Gastrocnemius medialis (tissue), 4 donors: ENCODE results near the gene PAPSS1.

Experiments
- POLR2A ChIP-seq, 2 donors: fragments of 450-650 bp; IDR thresholded peaks; one replicate each; pipeline ENCODE4 v1.6.1; 2017; ENCODE audit warnings: antibody characterized with exemption in 2 of 2, mild to moderate bottlenecking in 2 of 2, moderate library complexity in 2 of 2
- TF ChIP-seq, protein P1 (sequence below), 5 experiments: fragments of 450-650 bp in 3 of 5; fragments of 200-600 bp in 2 of 5; sonication (generic) in 2 of 5; IDR thresholded peaks in 4 of 5; conservative IDR thresholded peaks in 1 of 5; 1 replicate in 4 of 5; 2 replicates in 1 of 5; pipeline ENCODE4 v1.5.1; 2016 to 2019; ENCODE audit warnings: antibody characterized with exemption in 5 of 5, mild to moderate bottlenecking in 3 of 5, moderate library complexity in 3 of 5

GRCh38 chr4:107705742-107706556 is 14.1 kb downstream of the PAPSS1 start:
- no peak for TF ChIP-seq POLR2A (IDR thresholded peaks at IDR 0.05)
- TF ChIP-seq, protein P1, sequence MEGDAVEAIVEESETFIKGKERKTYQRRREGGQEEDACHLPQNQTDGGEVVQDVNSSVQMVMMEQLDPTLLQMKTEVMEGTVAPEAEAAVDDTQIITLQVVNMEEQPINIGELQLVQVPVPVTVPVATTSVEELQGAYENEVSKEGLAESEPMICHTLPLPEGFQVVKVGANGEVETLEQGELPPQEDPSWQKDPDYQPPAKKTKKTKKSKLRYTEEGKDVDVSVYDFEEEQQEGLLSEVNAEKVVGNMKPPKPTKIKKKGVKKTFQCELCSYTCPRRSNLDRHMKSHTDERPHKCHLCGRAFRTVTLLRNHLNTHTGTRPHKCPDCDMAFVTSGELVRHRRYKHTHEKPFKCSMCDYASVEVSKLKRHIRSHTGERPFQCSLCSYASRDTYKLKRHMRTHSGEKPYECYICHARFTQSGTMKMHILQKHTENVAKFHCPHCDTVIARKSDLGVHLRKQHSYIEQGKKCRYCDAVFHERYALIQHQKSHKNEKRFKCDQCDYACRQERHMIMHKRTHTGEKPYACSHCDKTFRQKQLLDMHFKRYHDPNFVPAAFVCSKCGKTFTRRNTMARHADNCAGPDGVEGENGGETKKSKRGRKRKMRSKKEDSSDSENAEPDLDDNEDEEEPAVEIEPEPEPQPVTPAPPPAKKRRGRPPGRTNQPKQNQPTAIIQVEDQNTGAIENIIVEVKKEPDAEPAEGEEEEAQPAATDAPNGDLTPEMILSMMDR (IDR thresholded peaks at IDR 0.05 in 4 of 5, conservative IDR thresholded peaks at IDR 0.05 in 1 of 5) = no peak
